ENCODE measurements around the gene GPBAR1. TPM values are rescaled to one million over a fixed set of nuclear protein-coding genes. Genes with fewer than 3 reads are reported as not detected.

The GPBAR1 gene
- total and polyA plus RNA-seq, 2 experiments from 2014 or later: 0.44 TPM; not detected in 1

DNA sequence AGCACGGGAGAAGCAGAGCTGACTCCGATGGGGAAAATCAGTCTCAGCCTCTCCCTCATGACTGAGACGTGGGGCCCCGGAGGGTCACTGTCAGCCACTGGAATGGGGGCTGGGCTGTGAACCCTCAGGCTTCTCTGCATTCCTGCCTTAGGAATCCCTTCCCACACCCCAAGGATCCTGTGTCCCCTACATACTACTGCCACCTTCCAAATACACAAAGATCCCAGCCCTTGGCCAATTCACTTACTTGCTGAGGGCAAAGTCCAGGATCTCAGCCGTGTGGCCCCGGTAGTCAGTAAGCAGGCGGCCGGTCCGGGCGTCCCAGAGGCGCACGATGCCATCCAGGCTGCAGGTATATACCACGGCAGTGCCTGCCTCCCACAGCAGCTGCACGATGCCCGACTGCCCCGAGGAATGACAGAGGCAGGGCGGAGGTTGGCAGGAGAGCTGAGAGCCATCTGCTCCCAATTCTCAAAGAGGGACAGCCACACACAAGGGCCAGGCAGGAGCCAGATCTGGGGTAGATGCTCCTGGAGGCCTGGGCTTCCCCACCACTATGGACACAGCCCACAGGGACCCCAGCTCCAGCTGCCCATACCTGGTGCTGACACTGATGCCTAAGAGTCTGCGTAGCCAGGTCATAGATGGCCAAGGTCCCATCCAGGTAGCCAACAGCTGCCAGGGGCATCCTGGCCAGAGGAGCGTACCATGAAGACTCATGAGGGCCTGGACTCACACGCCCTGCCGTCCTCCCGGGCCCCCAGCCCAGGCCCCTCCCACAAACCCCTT is 4.2 kb downstream of the GPBAR1 start (continued):
- TF ChIP-seq, protein P1, sequence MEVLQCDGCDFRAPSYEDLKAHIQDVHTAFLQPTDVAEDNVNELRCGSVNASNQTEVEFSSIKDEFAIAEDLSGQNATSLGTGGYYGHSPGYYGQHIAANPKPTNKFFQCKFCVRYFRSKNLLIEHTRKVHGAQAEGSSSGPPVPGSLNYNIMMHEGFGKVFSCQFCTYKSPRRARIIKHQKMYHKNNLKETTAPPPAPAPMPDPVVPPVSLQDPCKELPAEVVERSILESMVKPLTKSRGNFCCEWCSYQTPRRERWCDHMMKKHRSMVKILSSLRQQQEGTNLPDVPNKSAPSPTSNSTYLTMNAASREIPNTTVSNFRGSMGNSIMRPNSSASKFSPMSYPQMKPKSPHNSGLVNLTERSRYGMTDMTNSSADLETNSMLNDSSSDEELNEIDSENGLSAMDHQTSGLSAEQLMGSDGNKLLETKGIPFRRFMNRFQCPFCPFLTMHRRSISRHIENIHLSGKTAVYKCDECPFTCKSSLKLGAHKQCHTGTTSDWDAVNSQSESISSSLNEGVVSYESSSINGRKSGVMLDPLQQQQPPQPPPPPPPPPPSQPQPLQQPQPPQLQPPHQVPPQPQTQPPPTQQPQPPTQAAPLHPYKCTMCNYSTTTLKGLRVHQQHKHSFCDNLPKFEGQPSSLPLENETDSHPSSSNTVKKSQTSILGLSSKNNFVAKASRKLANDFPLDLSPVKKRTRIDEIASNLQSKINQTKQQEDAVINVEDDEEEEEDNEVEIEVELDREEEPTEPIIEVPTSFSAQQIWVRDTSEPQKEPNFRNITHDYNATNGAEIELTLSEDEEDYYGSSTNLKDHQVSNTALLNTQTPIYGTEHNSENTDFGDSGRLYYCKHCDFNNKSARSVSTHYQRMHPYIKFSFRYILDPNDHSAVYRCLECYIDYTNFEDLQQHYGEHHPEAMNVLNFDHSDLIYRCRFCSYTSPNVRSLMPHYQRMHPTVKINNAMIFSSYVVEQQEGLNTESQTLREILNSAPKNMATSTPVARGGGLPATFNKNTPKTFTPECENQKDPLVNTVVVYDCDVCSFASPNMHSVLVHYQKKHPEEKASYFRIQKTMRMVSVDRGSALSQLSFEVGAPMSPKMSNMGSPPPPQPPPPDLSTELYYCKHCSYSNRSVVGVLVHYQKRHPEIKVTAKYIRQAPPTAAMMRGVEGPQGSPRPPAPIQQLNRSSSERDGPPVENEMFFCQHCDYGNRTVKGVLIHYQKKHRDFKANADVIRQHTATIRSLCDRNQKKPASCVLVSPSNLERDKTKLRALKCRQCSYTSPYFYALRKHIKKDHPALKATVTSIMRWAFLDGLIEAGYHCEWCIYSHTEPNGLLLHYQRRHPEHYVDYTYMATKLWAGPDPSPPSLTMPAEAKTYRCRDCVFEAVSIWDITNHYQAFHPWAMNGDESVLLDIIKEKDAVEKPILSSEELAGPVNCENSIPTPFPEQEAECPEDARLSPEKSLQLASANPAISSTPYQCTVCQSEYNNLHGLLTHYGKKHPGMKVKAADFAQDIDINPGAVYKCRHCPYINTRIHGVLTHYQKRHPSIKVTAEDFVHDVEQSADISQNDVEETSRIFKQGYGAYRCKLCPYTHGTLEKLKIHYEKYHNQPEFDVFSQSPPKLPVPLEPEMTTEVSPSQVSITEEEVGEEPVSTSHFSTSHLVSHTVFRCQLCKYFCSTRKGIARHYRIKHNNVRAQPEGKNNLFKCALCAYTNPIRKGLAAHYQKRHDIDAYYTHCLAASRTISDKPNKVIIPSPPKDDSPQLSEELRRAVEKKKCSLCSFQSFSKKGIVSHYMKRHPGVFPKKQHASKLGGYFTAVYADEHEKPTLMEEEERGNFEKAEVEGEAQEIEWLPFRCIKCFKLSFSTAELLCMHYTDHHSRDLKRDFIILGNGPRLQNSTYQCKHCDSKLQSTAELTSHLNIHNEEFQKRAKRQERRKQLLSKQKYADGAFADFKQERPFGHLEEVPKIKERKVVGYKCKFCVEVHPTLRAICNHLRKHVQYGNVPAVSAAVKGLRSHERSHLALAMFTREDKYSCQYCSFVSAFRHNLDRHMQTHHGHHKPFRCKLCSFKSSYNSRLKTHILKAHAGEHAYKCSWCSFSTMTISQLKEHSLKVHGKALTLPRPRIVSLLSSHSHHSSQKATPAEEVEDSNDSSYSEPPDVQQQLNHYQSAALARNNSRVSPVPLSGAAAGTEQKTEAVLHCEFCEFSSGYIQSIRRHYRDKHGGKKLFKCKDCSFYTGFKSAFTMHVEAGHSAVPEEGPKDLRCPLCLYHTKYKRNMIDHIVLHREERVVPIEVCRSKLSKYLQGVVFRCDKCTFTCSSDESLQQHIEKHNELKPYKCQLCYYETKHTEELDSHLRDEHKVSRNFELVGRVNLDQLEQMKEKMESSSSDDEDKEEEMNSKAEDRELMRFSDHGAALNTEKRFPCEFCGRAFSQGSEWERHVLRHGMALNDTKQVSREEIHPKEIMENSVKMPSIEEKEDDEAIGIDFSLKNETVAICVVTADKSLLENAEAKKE (CRISPR knock-in tag; IDR thresholded peaks at IDR 0.05): no peak
- no peak for TF ChIP-seq ZNF331 (CRISPR knock-in tag; IDR thresholded peaks at IDR 0.05; ENCODE audit: low read depth)
- no peak for TF ChIP-seq EZH2 (IDR thresholded peaks at IDR 0.05; ENCODE audit: low read depth, unreplicated experiment)
- TF ChIP-seq EZH2phosphoT487 (IDR thresholded peaks at IDR 0.05; ENCODE audit: unreplicated experiment): no peak
- no peak for TF ChIP-seq JUNB (IDR thresholded peaks at IDR 0.05; ENCODE audit: unreplicated experiment)
- no peak for TF ChIP-seq ZNF114 (CRISPR knock-in tag; IDR thresholded peaks at IDR 0.05)
- TF ChIP-seq, protein P2, sequence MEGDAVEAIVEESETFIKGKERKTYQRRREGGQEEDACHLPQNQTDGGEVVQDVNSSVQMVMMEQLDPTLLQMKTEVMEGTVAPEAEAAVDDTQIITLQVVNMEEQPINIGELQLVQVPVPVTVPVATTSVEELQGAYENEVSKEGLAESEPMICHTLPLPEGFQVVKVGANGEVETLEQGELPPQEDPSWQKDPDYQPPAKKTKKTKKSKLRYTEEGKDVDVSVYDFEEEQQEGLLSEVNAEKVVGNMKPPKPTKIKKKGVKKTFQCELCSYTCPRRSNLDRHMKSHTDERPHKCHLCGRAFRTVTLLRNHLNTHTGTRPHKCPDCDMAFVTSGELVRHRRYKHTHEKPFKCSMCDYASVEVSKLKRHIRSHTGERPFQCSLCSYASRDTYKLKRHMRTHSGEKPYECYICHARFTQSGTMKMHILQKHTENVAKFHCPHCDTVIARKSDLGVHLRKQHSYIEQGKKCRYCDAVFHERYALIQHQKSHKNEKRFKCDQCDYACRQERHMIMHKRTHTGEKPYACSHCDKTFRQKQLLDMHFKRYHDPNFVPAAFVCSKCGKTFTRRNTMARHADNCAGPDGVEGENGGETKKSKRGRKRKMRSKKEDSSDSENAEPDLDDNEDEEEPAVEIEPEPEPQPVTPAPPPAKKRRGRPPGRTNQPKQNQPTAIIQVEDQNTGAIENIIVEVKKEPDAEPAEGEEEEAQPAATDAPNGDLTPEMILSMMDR (conservative IDR thresholded peaks at IDR 0.05; ENCODE audit: low read depth in 2 of 2): no peak
- TF ChIP-seq POLR2AphosphoS5 (IDR thresholded peaks at IDR 0.05; ENCODE audit: low read depth): no peak
- TF ChIP-seq NANOG (IDR thresholded peaks at IDR 0.05; ENCODE audit: borderline replicate concordance): no peak
